Stimulated activated CD4-positive, alpha-beta T cell treated with anti-CD3 and anti-CD28 coated beads, Interleukin-2, amount 100 ng/mL, for 4 hours (primary cell): ENCODE data around the gene BAZ1B.
"Not testable (repeated sequence)": the region's sequence is repeated elsewhere in the genome, so short reads cannot be mapped to it uniquely, and the experiment has no call there.

ENCODE experiments used
- DNase-seq: peaks from one replicate; pipeline ENCODE4 v3.0.0-alpha.2; 2020; ENCODE audit warnings: low read depth

BAZ1B gene

GRCh38 chr7:73427902-73428787 lies 93.9 kb downstream of the BAZ1B start:
- no peak for DNase-seq

GRCh38 chr7:73426016-73426415 lies 96.1 kb downstream of the BAZ1B start:
- no peak for DNase-seq

GRCh38 chr7:73425356-73425983 lies 96.6 kb downstream of the BAZ1B start:
- DNase-seq: no peak

GRCh38 chr7:73424489-73424885 lies 97.6 kb downstream of the BAZ1B start:
- no peak for DNase-seq

- DNase-seq: no peak
These were observed 98.3 kb downstream of the BAZ1B start for GRCh38 chr7:73423519-73424488.

GRCh38 chr7:73420610-73421009 lies 101.5 kb downstream of the BAZ1B start:
- DNase-seq: not testable (repeated sequence)

- not testable (repeated sequence) for DNase-seq
These were observed 102.1 kb downstream of the BAZ1B start for GRCh38 chr7:73420016-73420415.

GRCh38 chr7:73418113-73418703 lies 103.9 kb downstream of the BAZ1B start:
- no peak for DNase-seq

- not testable (repeated sequence) for DNase-seq
These were observed 111.5 kb downstream of the BAZ1B start for GRCh38 chr7:73410541-73411131.

GRCh38 chr7:73404860-73405259 lies 117.2 kb downstream of the BAZ1B start:
- DNase-seq: not testable (repeated sequence)

- DNase-seq: peak; percentile 55
These were observed 122.7 kb downstream of the BAZ1B start for GRCh38 chr7:73399185-73400050.

- no peak for DNase-seq
These were observed 124.4 kb downstream of the BAZ1B start for GRCh38 chr7:73397521-73398281.

- no peak for DNase-seq
These were observed 126.3 kb downstream of the BAZ1B start for GRCh38 chr7:73395538-73396503.

GRCh38 chr7:73394422-73394821 lies 127.7 kb downstream of the BAZ1B start:
- DNase-seq: no peak

GRCh38 chr7:73391396-73391795 lies 130.7 kb downstream of the BAZ1B start:
- no peak for DNase-seq
